SK-N-DZ (cell line): Measurements from ENCODE around the gene BHLHE40.

Experiments used
- DNase-seq: peaks from one replicate; pipeline ENCODE4 v3.0.0-alpha.2; 2015; ENCODE audit warnings: low spot score

BHLHE40 gene

GRCh38 chr3:4983739-4984510 lies 4.7 kb downstream of the BHLHE40 start:
- no peak for DNase-seq

DNA sequence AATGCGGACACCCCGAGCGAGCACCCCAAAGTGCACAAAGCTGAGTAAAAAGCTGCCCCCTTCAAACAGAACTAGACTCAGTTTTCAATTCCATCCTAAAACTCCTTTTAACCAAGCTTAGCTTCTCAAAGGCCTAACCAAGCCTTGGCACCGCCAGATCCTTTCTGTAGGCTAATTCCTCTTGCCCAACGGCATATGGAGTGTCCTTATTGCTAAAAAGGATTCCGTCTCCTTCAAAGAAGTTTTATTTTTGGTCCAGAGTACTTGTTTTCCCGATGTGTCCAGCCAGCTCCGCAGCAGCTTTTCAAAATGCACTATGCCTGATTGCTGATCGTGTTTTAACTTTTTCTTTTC lies 5.3 kb downstream of the BHLHE40 start:
- DNase-seq, result no peak

GRCh38 chr3:4985330-4986174 lies 6.3 kb downstream of the BHLHE40 start:
- DNase-seq, result peak; percentile 61

DNA sequence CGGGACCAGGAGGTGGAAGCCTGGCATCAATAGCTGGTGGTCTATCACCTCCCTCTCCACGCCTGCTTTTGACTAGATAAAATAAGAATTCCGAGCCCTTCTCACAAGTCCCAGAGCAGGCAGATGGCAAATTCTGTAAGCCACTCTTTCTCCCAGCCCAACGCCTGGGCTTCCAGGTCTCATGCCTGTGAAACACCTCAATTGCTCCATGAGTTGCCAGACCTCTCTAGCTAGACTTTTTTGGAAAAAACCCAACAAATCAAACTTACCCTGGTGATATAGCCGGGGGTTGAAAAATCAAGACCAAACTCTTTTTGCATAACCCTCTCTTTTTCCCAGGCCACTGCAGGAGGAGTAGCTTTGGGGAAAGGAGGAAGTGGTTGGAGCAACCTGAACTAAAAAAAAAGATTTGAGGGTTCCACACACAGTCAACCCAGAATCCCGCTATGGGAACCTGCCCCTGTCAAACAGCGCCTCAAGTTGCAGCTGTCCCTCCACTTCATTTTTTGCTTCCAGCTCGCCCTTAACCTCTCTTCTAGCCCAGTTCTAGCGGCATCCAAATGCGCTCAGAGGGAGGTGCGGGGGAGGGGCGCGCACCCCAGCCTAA lies 7.0 kb downstream of the BHLHE40 start:
- no peak for DNase-seq

DNA sequence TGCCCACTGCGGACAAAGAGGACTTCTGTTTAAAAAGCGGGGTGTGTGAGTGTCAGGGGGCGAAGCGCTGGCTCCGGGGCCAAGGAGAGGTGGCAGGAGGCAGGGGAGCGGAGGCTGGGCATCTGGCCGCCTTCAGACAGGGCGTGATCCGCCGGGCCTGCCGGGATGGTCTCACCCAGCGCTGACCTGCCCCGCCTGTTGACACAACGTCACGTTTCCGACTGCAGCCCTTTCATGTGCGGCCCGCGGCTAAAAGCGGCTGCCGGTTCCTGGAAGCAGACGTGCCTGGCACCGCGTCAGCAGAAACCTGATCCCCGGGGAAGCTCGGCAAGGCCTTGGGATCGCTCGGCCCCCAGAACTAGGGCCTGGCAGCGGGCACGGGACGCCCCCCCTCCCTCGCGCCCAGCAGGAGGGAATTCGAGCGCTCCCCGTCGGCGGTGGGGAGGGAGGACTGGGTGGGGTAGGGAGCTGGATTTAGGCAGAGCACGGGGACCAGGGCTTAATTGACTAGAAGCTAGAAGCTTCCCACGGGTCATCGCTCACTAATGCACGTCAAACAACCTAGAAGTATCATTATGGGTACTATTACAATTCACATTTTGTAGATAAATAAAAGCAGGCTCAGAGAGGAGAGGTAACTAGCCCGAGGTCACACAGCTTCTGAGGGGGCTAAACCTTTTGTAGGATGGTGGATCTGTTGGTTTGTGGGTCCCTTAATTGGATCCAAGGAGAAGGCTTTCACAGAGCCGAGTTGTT lies 7.7 kb downstream of the BHLHE40 start:
- peak; percentile 85 for DNase-seq

- DNase-seq, result no peak
Measured at GRCh38 chr3:4987538-4988296, 8.5 kb downstream of the BHLHE40 start.

DNA sequence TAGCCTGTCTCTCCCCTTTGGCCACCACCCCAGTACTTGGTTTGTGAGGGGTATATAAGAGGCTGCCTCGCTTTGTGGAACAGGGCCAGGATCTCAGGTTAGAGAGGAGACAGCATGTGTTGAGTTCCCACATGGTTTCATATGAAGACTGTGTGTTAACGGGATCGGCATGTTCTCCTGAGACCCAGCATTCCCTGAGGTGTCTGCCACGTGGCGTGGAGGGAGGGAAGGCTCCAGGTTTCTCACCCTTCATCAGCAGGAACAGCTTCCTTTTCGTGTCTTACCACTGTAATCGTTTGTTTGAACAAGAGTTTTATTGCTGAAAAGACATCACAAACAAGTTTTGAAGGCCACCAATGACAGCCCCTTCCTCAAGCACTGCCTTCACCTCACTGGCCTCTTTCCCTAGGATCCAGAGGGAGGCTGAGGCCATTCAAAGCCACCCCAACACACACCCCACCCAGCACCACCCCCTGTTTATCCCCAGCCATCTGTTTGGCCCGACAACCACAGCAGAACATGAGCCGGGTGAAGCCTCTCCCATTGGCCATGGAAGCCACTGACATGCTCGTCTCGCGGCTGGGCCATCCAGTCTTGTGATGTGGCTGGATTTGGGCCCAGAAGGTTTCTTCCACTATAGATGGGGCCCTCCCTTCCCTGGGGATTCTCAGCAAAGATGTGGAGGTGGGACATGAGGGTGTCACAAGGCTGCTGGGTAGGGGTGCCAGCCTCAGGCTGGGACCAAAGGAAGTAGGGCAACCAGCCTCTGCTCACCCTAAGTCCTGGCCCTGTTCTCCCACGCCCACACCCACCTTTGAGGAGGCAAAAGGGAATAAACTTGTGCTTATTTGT lies 10.0 kb downstream of the BHLHE40 start:
- DNase-seq, result no peak

GRCh38 chr3:4990069-4990468 lies 10.8 kb downstream of the BHLHE40 start:
- DNase-seq, result no peak

GRCh38 chr3:4992118-4992517 lies 12.9 kb downstream of the BHLHE40 start:
- no peak for DNase-seq

- DNase-seq, result no peak
Measured at GRCh38 chr3:4993276-4994143, 14.3 kb downstream of the BHLHE40 start.

DNA sequence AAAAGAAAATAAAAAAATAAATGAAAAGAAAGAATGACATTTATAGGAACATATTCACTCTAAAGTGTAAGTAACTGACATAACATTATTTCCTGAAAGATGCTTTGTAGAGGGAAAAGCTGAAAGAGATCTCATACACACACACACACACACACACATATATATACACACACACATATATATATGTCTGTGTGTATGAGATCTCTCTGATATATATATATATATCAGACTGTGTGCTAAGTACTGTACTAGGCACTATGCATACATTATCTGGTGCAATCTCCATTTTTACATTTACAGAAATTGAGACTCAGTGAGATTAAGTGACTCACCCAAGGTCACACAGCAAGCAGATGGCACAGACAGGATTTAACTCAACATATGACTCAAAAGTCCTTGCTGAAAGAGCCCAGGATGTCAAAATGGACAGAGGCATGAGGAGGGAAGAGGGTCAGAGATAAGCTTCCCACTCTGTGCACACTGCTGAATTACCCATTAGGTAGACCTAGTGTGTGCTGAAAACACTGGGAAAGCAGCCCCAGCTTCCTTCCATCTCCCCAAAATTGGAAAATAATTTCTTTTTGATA lies 15.0 kb downstream of the BHLHE40 start:
- DNase-seq, result no peak

- DNase-seq, result no peak
Measured at GRCh38 chr3:4994823-4995499, 15.7 kb downstream of the BHLHE40 start.

GRCh38 chr3:4995500-4996053 lies 16.3 kb downstream of the BHLHE40 start:
- no peak for DNase-seq

DNA sequence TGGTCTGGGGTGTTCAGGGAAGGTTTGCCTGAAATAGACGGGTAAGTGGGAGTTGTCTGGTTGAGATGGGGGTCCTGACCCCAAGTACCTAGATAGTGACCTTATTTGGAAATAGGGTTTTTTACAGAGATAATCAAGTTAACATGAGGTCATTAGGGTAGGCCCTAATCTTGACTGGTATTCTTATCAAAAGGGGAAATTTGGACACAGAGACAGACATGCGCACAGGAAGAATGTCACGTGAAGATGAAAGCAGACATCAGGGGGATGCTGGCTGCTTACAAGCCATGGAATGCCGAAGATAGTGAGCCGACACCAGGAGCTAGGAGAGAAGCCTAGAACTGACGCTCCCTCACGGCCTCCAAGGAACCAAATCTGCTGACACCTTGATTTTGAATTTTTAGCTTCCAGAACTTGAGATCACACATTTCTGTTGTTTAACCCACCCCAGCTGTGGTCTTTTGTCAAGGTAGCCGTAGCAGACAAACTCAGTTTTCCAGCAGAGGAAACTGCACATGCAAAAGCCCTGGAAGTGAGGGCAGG lies 17.1 kb downstream of the BHLHE40 start:
- DNase-seq, result no peak

- DNase-seq, result no peak
Measured at GRCh38 chr3:4996771-4997291, 17.6 kb downstream of the BHLHE40 start.

DNA sequence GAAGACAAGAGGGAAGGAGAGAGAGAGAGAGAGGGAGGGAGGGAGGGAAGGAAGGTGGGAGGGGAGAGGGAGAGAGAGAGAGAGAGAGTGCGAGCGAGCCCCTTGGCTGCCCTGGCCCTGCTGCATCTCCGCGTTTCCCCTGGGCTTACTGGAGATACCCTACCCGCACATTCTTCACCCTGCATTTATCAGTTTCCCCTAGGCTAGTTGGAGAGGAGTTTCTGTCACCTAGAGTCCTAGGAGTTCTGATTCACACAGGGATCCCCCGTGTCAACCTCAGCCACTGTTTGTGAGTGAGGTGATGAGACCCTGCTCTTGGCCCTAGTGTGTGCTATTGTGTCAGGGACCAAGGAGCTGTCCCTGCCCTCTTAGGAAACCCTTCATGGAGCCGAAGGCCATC lies 18.7 kb downstream of the BHLHE40 start:
- DNase-seq, result no peak

GRCh38 chr3:4999531-5000184 lies 20.4 kb downstream of the BHLHE40 start:
- no peak for DNase-seq
